Epithelial cell of esophagus (primary cell): ENCODE results near the gene PPP2R2C.

Source experiments
- DNase-seq: peaks from one replicate; pipeline ENCODE4 v3.0.0; 2010; ENCODE audit warnings: low read depth
- H3K4me3 ChIP-seq: 2 replicates; pipeline ENCODE4 v1.5.1; 2011; ENCODE audit warnings: mild to moderate bottlenecking, low read length, control low read depth
- TF ChIP-seq, protein P1 (sequence below): IDR thresholded peaks from 2 replicates; pipeline ENCODE4 v1.5.1; 2011; ENCODE audit warnings: low read depth, mild to moderate bottlenecking, low read length, control low read depth, inconsistent platforms; ENCODE audit not compliant: insufficient read depth; ENCODE audit errors: missing control alignments

The PPP2R2C gene

GRCh38 chr4:6474705-6475457, 2.5 kb upstream of the PPP2R2C start:
- DNase-seq, result no peak
- TF ChIP-seq, protein P1, sequence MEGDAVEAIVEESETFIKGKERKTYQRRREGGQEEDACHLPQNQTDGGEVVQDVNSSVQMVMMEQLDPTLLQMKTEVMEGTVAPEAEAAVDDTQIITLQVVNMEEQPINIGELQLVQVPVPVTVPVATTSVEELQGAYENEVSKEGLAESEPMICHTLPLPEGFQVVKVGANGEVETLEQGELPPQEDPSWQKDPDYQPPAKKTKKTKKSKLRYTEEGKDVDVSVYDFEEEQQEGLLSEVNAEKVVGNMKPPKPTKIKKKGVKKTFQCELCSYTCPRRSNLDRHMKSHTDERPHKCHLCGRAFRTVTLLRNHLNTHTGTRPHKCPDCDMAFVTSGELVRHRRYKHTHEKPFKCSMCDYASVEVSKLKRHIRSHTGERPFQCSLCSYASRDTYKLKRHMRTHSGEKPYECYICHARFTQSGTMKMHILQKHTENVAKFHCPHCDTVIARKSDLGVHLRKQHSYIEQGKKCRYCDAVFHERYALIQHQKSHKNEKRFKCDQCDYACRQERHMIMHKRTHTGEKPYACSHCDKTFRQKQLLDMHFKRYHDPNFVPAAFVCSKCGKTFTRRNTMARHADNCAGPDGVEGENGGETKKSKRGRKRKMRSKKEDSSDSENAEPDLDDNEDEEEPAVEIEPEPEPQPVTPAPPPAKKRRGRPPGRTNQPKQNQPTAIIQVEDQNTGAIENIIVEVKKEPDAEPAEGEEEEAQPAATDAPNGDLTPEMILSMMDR, result no peak
- H3K4me3 ChIP-seq, result no peak overlapping the region

DNA sequence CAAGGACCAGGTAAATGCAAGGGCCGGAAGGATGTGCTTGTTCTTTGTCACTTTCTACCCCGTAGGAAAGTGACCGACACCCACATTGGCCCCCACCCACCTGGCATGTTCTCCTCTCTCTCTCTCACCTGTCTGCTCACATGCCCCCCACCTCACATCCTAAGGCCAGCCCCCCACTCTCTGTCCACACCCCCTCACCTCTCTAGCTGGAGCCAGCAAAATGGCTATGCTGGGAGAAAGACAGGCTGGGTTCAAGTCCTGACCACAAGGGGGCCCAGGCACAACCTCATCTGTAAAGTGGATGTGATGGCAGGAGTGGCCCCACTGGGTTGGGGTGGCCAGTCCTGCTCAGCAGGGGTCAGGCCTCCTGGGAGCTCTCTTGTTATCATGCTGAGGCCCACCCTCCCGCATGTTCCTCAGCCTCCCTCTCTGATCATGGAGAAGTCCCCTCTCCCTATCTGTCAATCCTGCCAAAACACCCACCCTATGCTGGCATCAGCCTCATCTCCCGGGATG, 1.7 kb upstream of the PPP2R2C start:
- DNase-seq, result no peak
- TF ChIP-seq, protein P1, result peak; percentile 10

GRCh38 chr4:6473264-6474052, 1.0 kb upstream of the PPP2R2C start:
- TF ChIP-seq, protein P1, result no peak
- DNase-seq, result no peak
- H3K4me3 ChIP-seq, result no peak overlapping the region

More for the DNA sequence above, 1.7 kb upstream of the PPP2R2C start:
- H3K4me3 ChIP-seq, result no peak overlapping the region

GRCh38 chr4:6472008-6472386, 417 bp downstream of the PPP2R2C start:
- TF ChIP-seq, protein P1, result no peak
- no peak for DNase-seq
- no peak overlapping the region for H3K4me3 ChIP-seq

DNA sequence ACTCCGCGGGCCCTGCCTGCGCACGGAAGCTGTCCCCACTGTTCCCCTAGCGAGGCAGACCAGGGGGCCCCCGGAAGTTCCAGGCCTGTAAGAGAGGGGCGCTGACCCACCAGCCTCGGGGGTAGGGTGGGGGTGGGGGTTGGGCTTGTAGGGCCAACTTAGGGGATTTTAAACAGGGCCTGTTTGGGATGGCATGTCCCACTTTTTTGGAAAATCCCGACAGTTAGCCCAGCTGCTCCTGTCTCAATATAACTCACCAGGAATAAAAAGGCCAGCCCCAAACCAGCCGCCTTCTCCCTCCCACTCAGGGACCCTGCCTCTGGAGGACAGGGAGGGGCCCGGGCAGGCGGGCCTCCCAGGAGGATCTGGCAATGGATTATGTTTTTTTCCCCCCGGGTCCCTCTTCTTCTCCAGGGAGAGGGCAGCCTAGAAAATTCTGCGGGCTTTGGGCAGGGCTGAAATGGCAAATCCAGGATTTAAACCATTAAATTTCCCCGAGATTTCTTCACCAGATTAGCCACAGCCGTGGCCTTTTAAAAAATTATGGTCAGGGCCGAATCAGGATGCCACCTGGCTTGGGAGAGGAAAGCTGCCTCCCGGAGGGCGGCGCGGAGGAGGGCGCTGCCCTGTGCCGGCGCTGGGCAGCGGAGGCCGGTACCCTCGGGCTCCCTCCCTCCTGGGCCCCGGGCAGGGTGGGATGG, 957 bp downstream of the PPP2R2C start:
- TF ChIP-seq, protein P1, result no peak
- no peak for DNase-seq
- no peak overlapping the region for H3K4me3 ChIP-seq

DNA sequence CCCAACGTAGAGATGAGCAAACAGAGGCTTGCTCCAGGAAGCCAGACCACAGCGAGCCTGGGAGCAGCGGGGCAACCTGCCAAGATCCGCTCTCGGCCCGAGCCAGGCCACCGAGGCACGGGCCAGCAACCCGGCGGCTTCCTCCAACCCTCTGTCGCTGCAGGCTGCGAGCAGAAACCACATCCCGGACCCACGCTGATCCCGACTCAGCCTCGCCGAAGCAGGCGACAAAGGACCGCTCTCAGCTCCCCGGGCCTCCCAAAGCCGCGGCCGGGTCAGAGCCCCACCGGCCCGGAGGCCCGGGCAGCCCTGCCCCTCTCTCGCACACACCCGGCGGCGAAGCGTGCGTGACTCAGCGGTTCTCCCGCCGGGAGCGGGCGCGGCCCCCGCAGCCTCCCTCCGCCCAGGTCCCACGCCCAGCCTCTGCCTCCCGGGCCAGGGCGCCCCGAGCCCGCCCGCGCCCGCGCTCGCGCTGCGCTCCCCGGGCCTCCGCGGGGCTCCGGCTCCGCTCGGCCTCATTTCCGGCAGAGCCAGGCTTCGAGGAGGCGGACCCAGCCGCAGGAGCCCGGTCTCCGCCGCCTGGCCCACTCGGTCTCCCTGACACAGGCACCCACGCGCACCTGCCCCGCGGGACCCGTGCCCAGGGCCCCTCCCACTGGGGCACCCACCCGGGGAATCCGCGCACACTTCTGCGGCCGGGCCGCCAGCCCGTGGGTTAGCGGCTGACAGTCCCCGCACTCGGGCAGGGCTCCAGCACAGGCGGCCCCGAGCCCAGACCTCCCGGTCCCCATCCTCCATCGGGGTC, 1.7 kb downstream of the PPP2R2C start:
- TF ChIP-seq, protein P1, result no peak
- H3K4me3 ChIP-seq, result no peak overlapping the region
- DNase-seq, result peak; percentile 35
